GM20000 (cell line): ENCODE data around the gene UBL4A.

Experiments used
- DNase-seq: peaks from one replicate; pipeline ENCODE4 v3.0.0; 2012; ENCODE audit warnings: low spot score
- TF ChIP-seq, protein P1 (sequence below): IDR thresholded peaks from 2 replicates; pipeline ENCODE4 v1.5.1; 2012; ENCODE audit warnings: mild to moderate bottlenecking, control low read depth; ENCODE audit errors: extremely low read depth, missing control alignments

The UBL4A gene

GRCh38 chrX:154526901-154527675 is 40.7 kb upstream of the UBL4A start:
- TF ChIP-seq, protein P1, sequence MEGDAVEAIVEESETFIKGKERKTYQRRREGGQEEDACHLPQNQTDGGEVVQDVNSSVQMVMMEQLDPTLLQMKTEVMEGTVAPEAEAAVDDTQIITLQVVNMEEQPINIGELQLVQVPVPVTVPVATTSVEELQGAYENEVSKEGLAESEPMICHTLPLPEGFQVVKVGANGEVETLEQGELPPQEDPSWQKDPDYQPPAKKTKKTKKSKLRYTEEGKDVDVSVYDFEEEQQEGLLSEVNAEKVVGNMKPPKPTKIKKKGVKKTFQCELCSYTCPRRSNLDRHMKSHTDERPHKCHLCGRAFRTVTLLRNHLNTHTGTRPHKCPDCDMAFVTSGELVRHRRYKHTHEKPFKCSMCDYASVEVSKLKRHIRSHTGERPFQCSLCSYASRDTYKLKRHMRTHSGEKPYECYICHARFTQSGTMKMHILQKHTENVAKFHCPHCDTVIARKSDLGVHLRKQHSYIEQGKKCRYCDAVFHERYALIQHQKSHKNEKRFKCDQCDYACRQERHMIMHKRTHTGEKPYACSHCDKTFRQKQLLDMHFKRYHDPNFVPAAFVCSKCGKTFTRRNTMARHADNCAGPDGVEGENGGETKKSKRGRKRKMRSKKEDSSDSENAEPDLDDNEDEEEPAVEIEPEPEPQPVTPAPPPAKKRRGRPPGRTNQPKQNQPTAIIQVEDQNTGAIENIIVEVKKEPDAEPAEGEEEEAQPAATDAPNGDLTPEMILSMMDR: peak; percentile 5
- peak; percentile 76 for DNase-seq

- TF ChIP-seq, protein P1: no peak
- DNase-seq: no peak
These were observed 39.4 kb upstream of the UBL4A start for GRCh38 chrX:154525606-154526490.

DNA sequence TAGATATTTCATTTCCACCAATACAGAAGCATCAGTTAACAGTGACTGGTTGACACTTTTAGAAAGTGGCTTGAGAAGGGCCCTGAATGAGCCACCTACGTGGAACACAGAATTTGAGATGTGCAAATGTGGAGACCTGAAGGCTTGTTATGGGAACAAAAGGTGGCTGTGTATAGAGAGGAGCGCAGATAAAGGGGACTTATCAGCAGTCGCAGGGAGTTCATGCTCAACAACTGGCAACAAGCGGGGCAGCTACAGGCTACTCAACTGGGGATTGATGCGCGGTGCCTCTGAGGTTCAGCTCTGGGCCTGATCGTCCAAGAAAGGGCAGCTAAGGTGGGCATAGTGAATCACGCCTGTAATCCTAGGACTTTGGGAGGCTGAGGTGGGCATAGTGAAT is 33.0 kb upstream of the UBL4A start:
- no peak for DNase-seq

DNA sequence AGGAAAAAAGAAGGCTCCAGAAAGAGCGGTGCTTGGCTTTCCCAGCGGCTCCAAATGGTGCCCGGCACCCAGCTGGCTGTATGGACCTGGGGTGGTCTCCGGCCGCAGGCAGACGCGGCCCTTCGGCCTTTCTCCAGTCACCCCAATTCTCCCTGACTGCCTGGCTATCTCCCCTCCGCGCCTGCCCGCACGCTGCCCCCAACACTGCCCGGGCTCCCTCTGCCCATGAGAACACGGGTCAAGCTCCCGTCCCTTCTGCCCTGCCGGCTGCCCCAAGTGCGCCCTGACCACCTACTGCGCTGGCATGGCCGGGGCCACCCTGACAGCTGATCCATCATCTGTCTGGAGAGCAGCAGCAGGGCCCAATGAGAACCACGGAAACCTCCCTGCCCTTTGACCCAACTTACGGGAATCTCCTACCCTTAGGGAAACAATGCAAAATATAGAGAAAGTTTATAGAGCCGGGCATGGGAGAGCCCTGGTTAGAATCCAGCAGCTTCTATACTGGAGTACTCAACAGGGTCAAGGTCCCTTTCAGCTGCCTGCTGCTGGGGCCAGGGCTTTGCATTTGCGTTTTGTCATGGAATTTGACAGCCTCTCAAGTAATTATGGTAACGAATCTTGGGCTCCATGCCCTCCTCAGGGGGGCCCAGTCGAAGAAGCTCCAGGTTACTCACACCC is 30.8 kb upstream of the UBL4A start:
- TF ChIP-seq, protein P1: no peak
- DNase-seq: no peak

More for the DNA sequence above, 33.0 kb upstream of the UBL4A start:
- TF ChIP-seq, protein P1: no peak

DNA sequence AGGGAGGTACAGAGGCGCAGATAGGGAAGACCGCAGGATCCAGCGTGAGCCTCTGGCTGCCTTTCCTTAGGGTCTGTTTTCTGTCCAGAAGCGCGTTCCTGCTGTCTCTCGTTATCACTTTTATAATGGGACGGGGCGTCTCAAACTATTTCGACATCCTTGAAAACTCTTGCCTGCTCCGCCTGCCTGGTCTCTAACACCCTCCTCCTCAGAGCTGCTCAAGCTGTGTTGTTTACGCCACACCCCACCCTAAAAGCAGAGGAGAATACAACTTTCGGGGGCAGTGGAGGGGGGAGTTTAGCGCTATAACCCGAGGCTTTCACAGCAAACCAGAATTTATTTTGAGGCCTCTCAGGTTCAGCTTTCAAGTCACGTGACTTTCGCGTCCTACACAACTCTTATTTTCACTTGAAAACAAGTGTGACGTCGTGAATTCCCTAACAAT is 30.3 kb upstream of the UBL4A start:
- TF ChIP-seq, protein P1: no peak
- peak; percentile 15 for DNase-seq

DNA sequence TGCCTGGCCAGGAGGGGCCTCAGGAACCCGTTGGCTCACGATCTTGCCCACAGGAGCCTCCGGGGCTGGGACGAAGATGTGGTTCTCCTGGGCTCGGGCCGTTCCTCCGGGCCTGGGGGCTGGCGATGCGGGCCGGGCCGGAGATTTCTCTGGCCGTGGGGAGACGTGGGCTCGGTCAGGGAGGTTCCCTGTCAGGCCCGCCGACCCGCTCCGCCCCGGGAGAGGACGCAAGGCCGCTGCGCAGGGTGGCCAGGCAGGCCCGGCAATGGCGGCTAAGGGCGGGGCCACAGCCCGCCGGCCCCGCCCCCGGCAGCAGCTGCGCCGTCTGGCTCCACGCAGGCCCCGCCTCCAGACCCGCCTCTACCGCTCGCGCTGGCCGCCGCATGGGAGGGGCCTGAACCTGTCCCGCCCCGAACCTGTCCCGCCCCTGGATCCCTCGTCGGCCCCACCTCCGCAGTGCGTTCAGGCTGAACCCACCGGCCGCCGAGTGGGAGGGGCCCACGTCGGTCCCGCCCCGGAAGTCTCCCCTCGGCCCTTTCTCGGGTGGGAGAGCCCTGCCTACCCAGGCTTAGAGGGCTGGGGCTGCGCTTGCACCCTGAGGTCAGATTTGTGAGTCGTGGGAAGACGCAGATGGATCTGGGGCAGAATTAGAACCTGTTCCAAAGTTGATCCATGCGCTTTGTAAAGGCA is 29.7 kb upstream of the UBL4A start, which contains the start of gene FAM3A:
Gene FAM3A, minus strand, starts transcription at position 267 of the 690 bp plus-strand sequence. CDS start 460 bp downstream, outside the sequence.
- TF ChIP-seq, protein P1: no peak
- DNase-seq: peak; percentile 93
